ENCODE results near the gene ARMC5. TPM values are rescaled to one million over a fixed set of nuclear protein-coding genes. Genes with fewer than 3 reads are reported as not detected.
"Not testable (repeated sequence)": the region's sequence is repeated elsewhere in the genome, so short reads cannot be mapped to it uniquely, and the experiment has no call there.

The ARMC5 gene
- total RNA-seq, 1 experiment from 2014 or later: 11.8 TPM

DNA sequence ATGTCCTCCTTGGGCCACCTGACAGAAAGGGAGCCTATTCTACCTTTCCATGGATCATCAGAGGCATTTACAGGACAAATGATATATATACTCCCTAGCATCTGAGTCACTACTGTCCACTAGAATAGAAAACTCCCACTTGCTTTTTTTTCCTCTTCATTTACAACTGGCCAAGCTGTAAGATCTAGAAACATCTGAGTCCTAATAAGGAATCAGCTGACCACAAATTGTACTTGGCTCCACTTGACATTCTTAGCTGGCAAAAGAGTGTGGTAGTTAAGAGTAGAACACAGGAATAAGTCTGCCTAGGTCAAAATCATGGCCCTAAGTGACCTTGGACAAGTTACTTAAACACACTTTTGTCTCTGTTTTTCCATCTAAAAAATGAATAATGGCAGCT lies 43.7 kb downstream of the ARMC5 start (continued):
- TF ChIP-seq, protein P1, sequence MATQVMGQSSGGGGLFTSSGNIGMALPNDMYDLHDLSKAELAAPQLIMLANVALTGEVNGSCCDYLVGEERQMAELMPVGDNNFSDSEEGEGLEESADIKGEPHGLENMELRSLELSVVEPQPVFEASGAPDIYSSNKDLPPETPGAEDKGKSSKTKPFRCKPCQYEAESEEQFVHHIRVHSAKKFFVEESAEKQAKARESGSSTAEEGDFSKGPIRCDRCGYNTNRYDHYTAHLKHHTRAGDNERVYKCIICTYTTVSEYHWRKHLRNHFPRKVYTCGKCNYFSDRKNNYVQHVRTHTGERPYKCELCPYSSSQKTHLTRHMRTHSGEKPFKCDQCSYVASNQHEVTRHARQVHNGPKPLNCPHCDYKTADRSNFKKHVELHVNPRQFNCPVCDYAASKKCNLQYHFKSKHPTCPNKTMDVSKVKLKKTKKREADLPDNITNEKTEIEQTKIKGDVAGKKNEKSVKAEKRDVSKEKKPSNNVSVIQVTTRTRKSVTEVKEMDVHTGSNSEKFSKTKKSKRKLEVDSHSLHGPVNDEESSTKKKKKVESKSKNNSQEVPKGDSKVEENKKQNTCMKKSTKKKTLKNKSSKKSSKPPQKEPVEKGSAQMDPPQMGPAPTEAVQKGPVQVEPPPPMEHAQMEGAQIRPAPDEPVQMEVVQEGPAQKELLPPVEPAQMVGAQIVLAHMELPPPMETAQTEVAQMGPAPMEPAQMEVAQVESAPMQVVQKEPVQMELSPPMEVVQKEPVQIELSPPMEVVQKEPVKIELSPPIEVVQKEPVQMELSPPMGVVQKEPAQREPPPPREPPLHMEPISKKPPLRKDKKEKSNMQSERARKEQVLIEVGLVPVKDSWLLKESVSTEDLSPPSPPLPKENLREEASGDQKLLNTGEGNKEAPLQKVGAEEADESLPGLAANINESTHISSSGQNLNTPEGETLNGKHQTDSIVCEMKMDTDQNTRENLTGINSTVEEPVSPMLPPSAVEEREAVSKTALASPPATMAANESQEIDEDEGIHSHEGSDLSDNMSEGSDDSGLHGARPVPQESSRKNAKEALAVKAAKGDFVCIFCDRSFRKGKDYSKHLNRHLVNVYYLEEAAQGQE (IDR thresholded peaks at IDR 0.05; ENCODE audit: low read depth): no peak

DNA sequence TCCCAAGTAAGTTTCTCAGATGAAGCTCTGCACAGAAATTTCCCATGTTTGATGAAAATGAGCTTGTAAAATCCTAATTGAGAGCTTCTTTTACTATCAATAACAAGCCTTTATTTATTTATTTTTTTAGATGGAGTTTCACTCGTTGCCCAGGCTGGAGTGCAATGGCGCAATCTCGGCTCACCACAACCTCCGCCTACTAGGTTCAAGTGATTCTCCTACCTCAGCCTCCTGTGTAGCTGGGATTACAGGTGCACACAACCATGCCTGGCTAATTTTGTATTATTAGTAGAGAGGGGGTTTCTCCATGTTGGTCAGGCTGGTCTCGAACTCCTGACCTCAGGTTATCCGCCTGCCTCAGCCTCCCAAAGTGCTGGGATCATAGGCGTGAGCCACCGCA lies 44.3 kb downstream of the ARMC5 start:
- H3K9me2 ChIP-seq (ENCODE audit: insufficient read depth); H3K4me1 ChIP-seq (ENCODE audit: control insufficient read depth in 1 of 2, insufficient read depth in 2 of 2, low read length in 2 of 2); H3K4me3 ChIP-seq (replicated peaks in 1 of 2; ENCODE audit: low read depth in 1 of 2, low read length in 2 of 2); H2AFZ ChIP-seq (ENCODE audit: low read depth, low read length, poor library complexity, severe bottlenecking); POLR2A ChIA-PET; CTCF ChIA-PET; ATAC-seq; RAD21 ChIA-PET (ENCODE audit: low non-redundant PET in 1 of 2, low total read pairs in 2 of 2, uncharacterized antibody in 2 of 2, unreplicated experiment in 2 of 2); BruUV-seq (replicated peaks); H4K20me1 ChIP-seq (ENCODE audit: insufficient read depth); H3K4me2 ChIP-seq (ENCODE audit: low read length); H3K9ac ChIP-seq (ENCODE audit: low read length); H3K27ac ChIP-seq (ENCODE audit: low read depth, low read length); H3K9me3 ChIP-seq (ENCODE audit: control insufficient read depth in 1 of 2, insufficient read depth in 1 of 2, low read depth in 1 of 2, low read length in 2 of 2); H3K27me3 ChIP-seq (ENCODE audit: insufficient read depth, low read length); DNase-seq (ENCODE audit: low read depth, low spot score); H3K36me3 ChIP-seq (ENCODE audit: control insufficient read depth in 1 of 2, insufficient read depth in 2 of 2, low read length in 2 of 2): not testable (repeated sequence)
- intact Hi-C loops (cut with micrococcal nuclease): loop anchor here (10.0 kb wide), 1 partner anchor 371 kb away; the partner anchor contains the start of gene ZNF267
- peaks cover 16% of the 10 kb centered on the region for H3K79me2 ChIP-seq (ENCODE audit: insufficient read depth, low read length)

DNA sequence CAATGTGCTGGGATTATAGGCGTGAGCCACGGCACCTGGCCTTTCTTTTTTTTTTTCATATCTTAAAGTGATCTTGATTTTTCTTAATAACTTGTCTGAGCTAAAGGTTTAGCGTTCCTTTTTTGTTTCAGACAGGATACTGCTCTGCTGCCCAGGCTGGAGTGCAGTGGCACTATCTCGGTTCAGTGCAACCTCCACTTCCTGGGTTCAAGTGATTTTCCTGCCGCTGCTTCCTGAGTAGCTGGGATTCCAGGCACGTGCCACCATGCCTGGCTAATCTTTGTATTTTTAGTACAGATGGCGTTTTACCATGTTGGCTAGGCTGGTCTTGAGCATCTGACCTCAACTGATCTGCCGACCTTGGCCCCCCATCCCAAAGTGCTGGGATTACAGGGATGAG lies 44.9 kb downstream of the ARMC5 start:
- RAD21 ChIA-PET (ENCODE audit: low non-redundant PET in 1 of 2, low total read pairs in 2 of 2, uncharacterized antibody in 2 of 2, unreplicated experiment in 2 of 2): no interaction called here
- Histone ChIP-seq H3K27me3 (ENCODE audit: insufficient read depth, low read length) (no peaks in the 10 kb centered on the region), H3K4me3 (replicated peaks in 1 of 2; ENCODE audit: low read depth in 1 of 2, low read length in 2 of 2) (no peak overlapping the region), H3K36me3 (ENCODE audit: control insufficient read depth in 1 of 2, insufficient read depth in 2 of 2, low read length in 2 of 2) (peaks cover 3 to 4% of the 10 kb centered on the region in 2 experiments; a peak in 2 of 4 replicates), H3K79me2 (ENCODE audit: insufficient read depth, low read length) (peaks cover 16% of the 10 kb centered on the region), H3K4me1 (ENCODE audit: control insufficient read depth in 1 of 2, insufficient read depth in 2 of 2, low read length in 2 of 2) (peaks cover 8 to 12% of the 10 kb centered on the region in 2 experiments; a peak in 3 of 4 replicates), H4K20me1 (ENCODE audit: insufficient read depth) (no peaks in the 10 kb centered on the region), H3K9me3 (ENCODE audit: control insufficient read depth in 1 of 2, insufficient read depth in 1 of 2, low read depth in 1 of 2, low read length in 2 of 2) (no peaks in the 10 kb centered on the region), H3K9me2 (ENCODE audit: insufficient read depth) (no peaks in the 10 kb centered on the region), H3K27ac (ENCODE audit: low read depth, low read length) (no peak overlapping the region), H3K4me2 (ENCODE audit: low read length) (no peak overlapping the region), H3K9ac (ENCODE audit: low read length) (no peak overlapping the region), H2AFZ (ENCODE audit: low read depth, low read length, poor library complexity, severe bottlenecking) (no peak overlapping the region)
- BruUV-seq (replicated peaks): no TSS peak
- CTCF ChIA-PET: no interaction called here
- POLR2A ChIA-PET: no interaction called here
- intact Hi-C loops (cut with micrococcal nuclease): loop anchor here (10.0 kb wide), 1 partner anchor 371 kb away; the partner anchor contains the start of gene ZNF267
- DNase-seq (ENCODE audit: low read depth, low spot score): no peak
- TF ChIP-seq CEBPB (IDR thresholded peaks at IDR 0.05; ENCODE audit: low read depth) (no peak), EZH2phosphoT487 (IDR thresholded peaks at IDR 0.05; ENCODE audit: borderline replicate concordance) (no peak)
- TF ChIP-seq, protein P2, sequence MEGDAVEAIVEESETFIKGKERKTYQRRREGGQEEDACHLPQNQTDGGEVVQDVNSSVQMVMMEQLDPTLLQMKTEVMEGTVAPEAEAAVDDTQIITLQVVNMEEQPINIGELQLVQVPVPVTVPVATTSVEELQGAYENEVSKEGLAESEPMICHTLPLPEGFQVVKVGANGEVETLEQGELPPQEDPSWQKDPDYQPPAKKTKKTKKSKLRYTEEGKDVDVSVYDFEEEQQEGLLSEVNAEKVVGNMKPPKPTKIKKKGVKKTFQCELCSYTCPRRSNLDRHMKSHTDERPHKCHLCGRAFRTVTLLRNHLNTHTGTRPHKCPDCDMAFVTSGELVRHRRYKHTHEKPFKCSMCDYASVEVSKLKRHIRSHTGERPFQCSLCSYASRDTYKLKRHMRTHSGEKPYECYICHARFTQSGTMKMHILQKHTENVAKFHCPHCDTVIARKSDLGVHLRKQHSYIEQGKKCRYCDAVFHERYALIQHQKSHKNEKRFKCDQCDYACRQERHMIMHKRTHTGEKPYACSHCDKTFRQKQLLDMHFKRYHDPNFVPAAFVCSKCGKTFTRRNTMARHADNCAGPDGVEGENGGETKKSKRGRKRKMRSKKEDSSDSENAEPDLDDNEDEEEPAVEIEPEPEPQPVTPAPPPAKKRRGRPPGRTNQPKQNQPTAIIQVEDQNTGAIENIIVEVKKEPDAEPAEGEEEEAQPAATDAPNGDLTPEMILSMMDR (IDR thresholded peaks at IDR 0.05 in 2 of 3, conservative IDR thresholded peaks at IDR 0.05 in 1 of 3; ENCODE audit: borderline replicate concordance in 1 of 3, insufficient read depth in 1 of 3, low read depth in 2 of 3, low read length in 2 of 3): no peak
- no peak for ATAC-seq

Measured in HCT116 (cell line).